GM13976 (cell line): ENCODE measurements around the gene TFAP2E.
"Not testable (repeated sequence)": the region's sequence is repeated elsewhere in the genome, so short reads cannot be mapped to it uniquely, and the experiment has no call there.

Experiments used
- DNase-seq: peaks from one replicate; pipeline ENCODE4 v3.0.0; 2012; ENCODE audit warnings: low spot score
- CTCF ChIP-seq: IDR thresholded peaks from 2 replicates; pipeline ENCODE4 v1.5.1; 2012; ENCODE audit warnings: borderline replicate concordance, mild to moderate bottlenecking; ENCODE audit not compliant: insufficient read depth; ENCODE audit errors: extremely low read depth, missing control alignments, control extremely low read depth
- in situ Hi-C: fragments of 300-500 bp; cut with MboI; formaldehyde crosslinking; loops from one replicate; pipeline ENCODE4 v1.12.0; 2022; ENCODE audit warnings: low sequenced_read_pairs, mixed read lengths, inconsistent platforms; ENCODE audit not compliant: unreplicated experiment

TFAP2E gene

GRCh38 chr1:35577071-35577998 lies 4.2 kb downstream of the TFAP2E start:
- TF ChIP-seq CTCF = peak; percentile 21
- in situ Hi-C loops = no loop called here
- DNase-seq = peak; percentile 73

GRCh38 chr1:35580949-35581388 lies 7.9 kb downstream of the TFAP2E start:
- no peak for TF ChIP-seq CTCF
- DNase-seq = no peak
- in situ Hi-C loops = no loop called here

- DNase-seq, in situ Hi-C loops: not testable (repeated sequence)
Measured at GRCh38 chr1:35581621-35582020, 8.5 kb downstream of the TFAP2E start.

GRCh38 chr1:35585281-35585680 lies 12.2 kb downstream of the TFAP2E start:
- DNase-seq = no peak
- TF ChIP-seq CTCF = no peak
- in situ Hi-C loops = no loop called here

- in situ Hi-C loops, DNase-seq: not testable (repeated sequence)
Measured at GRCh38 chr1:35585805-35586204, 12.7 kb downstream of the TFAP2E start.

- no peak for DNase-seq
- in situ Hi-C loops = no loop called here
Measured at GRCh38 chr1:35586808-35587207, 13.7 kb downstream of the TFAP2E start.

GRCh38 chr1:35587736-35588135 lies 14.6 kb downstream of the TFAP2E start:
- DNase-seq = no peak
- no peak for TF ChIP-seq CTCF
- in situ Hi-C loops = no loop called here

More at GRCh38 chr1:35586808-35587207, 13.7 kb downstream of the TFAP2E start:
- TF ChIP-seq CTCF = no peak
